ENCODE data around the gene TMEM187. TPM values are rescaled to one million over a fixed set of nuclear protein-coding genes. Genes with fewer than 3 reads are reported as not detected.

TMEM187 gene
- total RNA-seq, 1 donor from 2014 or later: 8.6 TPM

DNA sequence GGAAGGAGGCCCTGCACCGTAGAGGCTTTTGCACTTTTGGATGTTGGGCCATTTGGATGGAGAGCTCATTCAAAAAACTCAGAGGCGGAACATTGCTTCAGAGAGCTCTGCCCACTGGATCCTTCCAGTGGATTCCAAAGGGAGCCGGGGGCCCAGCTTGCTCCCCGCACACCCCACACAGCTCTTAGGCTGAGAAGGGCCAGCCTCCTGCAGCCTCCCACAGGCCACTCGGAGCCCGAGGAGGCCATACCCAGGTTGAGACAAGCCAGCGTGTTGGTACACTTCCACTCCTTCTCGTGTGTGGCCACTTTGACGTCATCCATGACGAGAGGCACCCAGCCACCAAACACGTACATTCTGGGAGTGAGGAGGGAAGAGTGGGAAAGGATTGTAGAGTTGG lies 11.3 kb upstream of the TMEM187 start:
- FAIRE-seq (no peak), DNase-seq (ENCODE audit: low read depth) (no peak)
- Mint-ChIP-seq H3K4me3 (ENCODE audit: unreplicated experiment) (no peak overlapping the region), H3K36me3 (ENCODE audit: low read depth, unreplicated experiment) (peaks cover 7% of the 10 kb centered on the region), H3K27me3 (ENCODE audit: low read depth, unreplicated experiment) (no peaks in the 10 kb centered on the region), H3K9me3 (ENCODE audit: unreplicated experiment) (no peaks in the 10 kb centered on the region), H3K4me1 (ENCODE audit: low read depth, unreplicated experiment) (peaks cover 4% of the 10 kb centered on the region), H3K27ac (ENCODE audit: unreplicated experiment) (no peak overlapping the region)
- Histone ChIP-seq H3K4me3 (ENCODE audit: insufficient read depth, low read depth, low read length) (no peak overlapping the region), H4K20me1 (ENCODE audit: insufficient read depth, low read length) (peaks cover 55% of the 10 kb centered on the region), H3K27me3 (ENCODE audit: insufficient read depth, low read length) (no peaks in the 10 kb centered on the region), H3K4me1 (ENCODE audit: insufficient read depth, low read length) (peaks cover 1% of the 10 kb centered on the region), H3K27ac (ENCODE audit: low read depth, low read length) (no peak overlapping the region), H3K36me3 (ENCODE audit: insufficient read depth, low read length) (peaks cover 5% of the 10 kb centered on the region), H3K9ac (ENCODE audit: low read length) (no peak overlapping the region), H3K79me2 (ENCODE audit: insufficient read depth, low read length) (peaks cover 57% of the 10 kb centered on the region), H2AFZ (ENCODE audit: low read depth, low read length) (no peak overlapping the region), H3K9me3 (ENCODE audit: insufficient read depth, low read depth, low read length) (no peaks in the 10 kb centered on the region), H3K4me2 (ENCODE audit: low read length) (no peak overlapping the region)
- TF ChIP-seq CTCF (IDR thresholded peaks at IDR 0.05; ENCODE audit: insufficient read depth, low read depth, low read length): no peak
- no peak for TF ChIP-seq EZH2 (IDR thresholded peaks at IDR 0.05; ENCODE audit: insufficient read depth, low read length)

DNA sequence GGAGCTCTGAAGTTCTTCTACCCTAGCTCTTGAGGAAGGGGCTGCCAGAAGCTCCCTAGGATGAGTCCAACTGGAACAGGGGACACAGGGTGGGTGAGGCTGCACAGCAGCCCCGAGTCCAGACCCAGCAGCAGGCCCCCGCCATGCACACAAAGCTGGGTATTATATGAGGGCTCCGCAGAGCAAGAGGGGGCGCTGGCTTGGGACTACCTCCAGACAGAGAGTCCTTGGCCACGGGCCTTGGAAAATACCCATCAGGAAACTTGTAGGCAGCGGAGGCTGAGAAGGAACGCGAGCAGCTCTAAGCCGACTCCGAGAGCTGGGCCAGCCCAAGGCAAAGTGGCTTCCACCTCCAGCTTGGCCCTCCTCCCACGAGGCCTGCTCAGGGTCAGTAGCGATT lies 9.0 kb upstream of the TMEM187 start:
- H3K27me3 Mint-ChIP-seq (ENCODE audit: low read depth, unreplicated experiment): no peaks in the 10 kb centered on the region
- no peaks in the 10 kb centered on the region for H3K9me3 ChIP-seq (ENCODE audit: insufficient read depth, low read depth, low read length)
- no peak overlapping the region for H2AFZ ChIP-seq (ENCODE audit: low read depth, low read length)
- no peak overlapping the region for H3K9ac ChIP-seq (ENCODE audit: low read length)
- H4K20me1 ChIP-seq (ENCODE audit: insufficient read depth, low read length): peaks cover 77% of the 10 kb centered on the region
- peaks cover 18% of the 10 kb centered on the region for H3K4me1 Mint-ChIP-seq (ENCODE audit: low read depth, unreplicated experiment)
- H3K36me3 ChIP-seq (ENCODE audit: insufficient read depth, low read length): peaks cover 2% of the 10 kb centered on the region
- TF ChIP-seq EZH2 (IDR thresholded peaks at IDR 0.05; ENCODE audit: insufficient read depth, low read length) (no peak), CTCF (IDR thresholded peaks at IDR 0.05; ENCODE audit: insufficient read depth, low read depth, low read length) (no peak)
- FAIRE-seq: no peak
- no peak overlapping the region for H3K4me3 Mint-ChIP-seq (ENCODE audit: unreplicated experiment)
- H3K27ac ChIP-seq (ENCODE audit: low read depth, low read length): no peak overlapping the region
- no peak for DNase-seq (ENCODE audit: low read depth)
- H3K27ac Mint-ChIP-seq (ENCODE audit: unreplicated experiment): no peak overlapping the region
- H3K27me3 ChIP-seq (ENCODE audit: insufficient read depth, low read length): no peaks in the 10 kb centered on the region
- peaks cover 80% of the 10 kb centered on the region for H3K79me2 ChIP-seq (ENCODE audit: insufficient read depth, low read length)
- H3K36me3 Mint-ChIP-seq (ENCODE audit: low read depth, unreplicated experiment): peaks cover 4% of the 10 kb centered on the region
- no peak overlapping the region for H3K4me2 ChIP-seq (ENCODE audit: low read length)
- peaks cover 24% of the 10 kb centered on the region for H3K4me1 ChIP-seq (ENCODE audit: insufficient read depth, low read length)
- no peaks in the 10 kb centered on the region for H3K9me3 Mint-ChIP-seq (ENCODE audit: unreplicated experiment)
- H3K4me3 ChIP-seq (ENCODE audit: insufficient read depth, low read depth, low read length): no peak overlapping the region

DNA sequence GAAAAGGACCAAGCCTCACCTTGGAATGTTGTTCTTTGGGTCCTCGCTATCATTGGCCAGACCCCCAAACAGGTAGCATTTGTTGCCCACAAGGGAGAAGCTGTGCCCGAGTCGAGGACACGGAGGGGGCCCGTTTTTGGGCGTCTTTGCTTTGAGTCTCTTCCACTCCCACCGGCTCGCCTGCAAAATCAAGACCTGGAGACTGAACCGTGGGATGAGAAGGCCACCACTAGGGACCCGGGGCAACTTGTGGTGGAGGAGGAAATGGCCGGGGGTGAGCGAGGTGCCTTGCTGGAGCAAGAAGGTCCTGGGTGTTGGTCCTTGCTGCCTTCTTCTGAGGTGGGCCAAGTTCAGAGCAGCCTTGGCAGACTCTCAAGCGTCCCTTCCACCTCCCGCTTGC lies 8.4 kb upstream of the TMEM187 start:
- no peak overlapping the region for H3K27ac Mint-ChIP-seq (ENCODE audit: unreplicated experiment)
- H3K36me3 ChIP-seq (ENCODE audit: insufficient read depth, low read length): peaks cover 2% of the 10 kb centered on the region
- FAIRE-seq: no peak
- no peaks in the 10 kb centered on the region for H3K27me3 Mint-ChIP-seq (ENCODE audit: low read depth, unreplicated experiment)
- peaks cover 83% of the 10 kb centered on the region for H4K20me1 ChIP-seq (ENCODE audit: insufficient read depth, low read length)
- H3K9me3 Mint-ChIP-seq (ENCODE audit: unreplicated experiment): no peaks in the 10 kb centered on the region
- peaks cover 18% of the 10 kb centered on the region for H3K4me1 Mint-ChIP-seq (ENCODE audit: low read depth, unreplicated experiment)
- no peak overlapping the region for H3K9ac ChIP-seq (ENCODE audit: low read length)
- H2AFZ ChIP-seq (ENCODE audit: low read depth, low read length): no peak overlapping the region
- no peak overlapping the region for H3K4me3 Mint-ChIP-seq (ENCODE audit: unreplicated experiment)
- no peaks in the 10 kb centered on the region for H3K27me3 ChIP-seq (ENCODE audit: insufficient read depth, low read length)
- peaks cover 29% of the 10 kb centered on the region for H3K4me1 ChIP-seq (ENCODE audit: insufficient read depth, low read length)
- TF ChIP-seq EZH2 (IDR thresholded peaks at IDR 0.05; ENCODE audit: insufficient read depth, low read length): no peak
- no peak for TF ChIP-seq CTCF (IDR thresholded peaks at IDR 0.05; ENCODE audit: insufficient read depth, low read depth, low read length)
- DNase-seq (ENCODE audit: low read depth): no peak
- H3K27ac ChIP-seq (ENCODE audit: low read depth, low read length): no peak overlapping the region
- H3K4me2 ChIP-seq (ENCODE audit: low read length): no peak overlapping the region
- H3K9me3 ChIP-seq (ENCODE audit: insufficient read depth, low read depth, low read length): no peaks in the 10 kb centered on the region
- H3K79me2 ChIP-seq (ENCODE audit: insufficient read depth, low read length): peaks cover 85% of the 10 kb centered on the region
- H3K36me3 Mint-ChIP-seq (ENCODE audit: low read depth, unreplicated experiment): peaks cover 4% of the 10 kb centered on the region
- H3K4me3 ChIP-seq (ENCODE audit: insufficient read depth, low read depth, low read length): no peak overlapping the region
